IPS-20b (cell line): ENCODE results near the gene MAN2A1.

Source experiments
- H3K27ac ChIP-seq: one replicate; pipeline ENCODE4 v1.5.1; 2013; ENCODE audit warnings: low read length
- H3K27me3 ChIP-seq: 2 replicates; pipeline ENCODE4 v1.6.1; 2013; ENCODE audit warnings: mild to moderate bottlenecking, low read length, inconsistent platforms; ENCODE audit not compliant: insufficient read depth
- H3K36me3 ChIP-seq: 2 replicates; pipeline ENCODE4 v1.6.1; 2013; ENCODE audit warnings: low read depth, mild to moderate bottlenecking, inconsistent platforms, low read length, moderate library complexity; ENCODE audit not compliant: insufficient read depth
- H3K4me1 ChIP-seq: 2 replicates; pipeline ENCODE4 v1.6.1; 2013; ENCODE audit warnings: mild to moderate bottlenecking, control low read depth, inconsistent platforms, low read length, moderate library complexity; ENCODE audit not compliant: insufficient read depth
- H3K4me3 ChIP-seq: 2 replicates; pipeline ENCODE4 v1.5.1; 2013; ENCODE audit warnings: mild to moderate bottlenecking, low read length, inconsistent platforms
- H3K9ac ChIP-seq: 2 replicates; pipeline ENCODE4 v1.6.1; 2013; ENCODE audit warnings: low read depth, mild to moderate bottlenecking, inconsistent platforms, low read length, moderate library complexity
- H3K9me3 ChIP-seq: 2 replicates; pipeline ENCODE4 v1.6.1; 2013; ENCODE audit warnings: mild to moderate bottlenecking, low read depth, low read length, inconsistent platforms; ENCODE audit not compliant: insufficient read depth

Gene MAN2A1

DNA sequence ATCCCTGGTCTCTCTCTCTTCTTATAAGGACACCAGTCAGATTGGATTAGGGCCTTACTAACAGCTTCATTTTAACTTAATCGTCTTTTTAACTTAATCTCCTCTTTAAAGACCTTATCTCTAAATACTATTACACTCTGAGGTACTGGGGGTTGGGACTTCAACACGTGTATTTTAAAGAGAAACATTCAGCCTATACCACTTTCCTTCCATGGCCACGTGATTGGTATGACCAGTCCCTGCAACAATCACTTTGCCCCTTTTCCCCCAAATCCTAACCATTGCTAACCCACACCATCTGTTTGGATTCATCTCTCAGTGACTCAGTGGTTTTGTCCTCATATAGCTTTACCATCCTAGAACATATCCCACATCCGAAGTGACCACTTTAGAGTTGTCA lies 3.8 kb upstream of the MAN2A1 start:
- no peak overlapping the region for H3K4me3 ChIP-seq
- H3K9ac ChIP-seq, result no peak overlapping the region
- no peaks in the 10 kb centered on the region for H3K9me3 ChIP-seq
- no peaks in the 10 kb centered on the region for H3K4me1 ChIP-seq
- H3K27ac ChIP-seq, result no peak overlapping the region
- no peaks in the 10 kb centered on the region for H3K27me3 ChIP-seq
- no peaks in the 10 kb centered on the region for H3K36me3 ChIP-seq

DNA sequence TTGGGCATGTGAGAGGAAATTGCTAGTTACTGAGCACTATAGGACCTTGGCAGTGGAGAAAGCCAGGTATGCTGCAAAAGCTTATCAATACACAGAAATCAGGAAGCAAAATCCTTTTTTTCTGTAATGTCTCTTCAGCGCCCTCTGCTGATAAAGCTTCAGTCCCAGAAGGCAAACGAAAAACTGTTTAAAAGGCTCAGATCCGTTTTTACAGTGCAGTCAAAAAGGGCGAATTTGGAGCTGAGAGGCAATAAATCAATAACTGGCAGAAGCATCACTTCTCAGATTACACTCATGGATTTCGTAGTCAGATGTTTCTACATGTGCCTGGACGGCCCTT lies 1.1 kb upstream of the MAN2A1 start:
- Histone ChIP-seq H3K27me3 (no peaks in the 10 kb centered on the region), H3K36me3 (no peaks in the 10 kb centered on the region), H3K27ac (peak overlapping the region; percentile 85), H3K4me1 (peaks cover 15% of the 10 kb centered on the region; the same call in 1 of the 2 replicates), H3K9ac (peak overlapping the region; percentile 87; the same call in 1 of the 2 replicates), H3K4me3 (peak overlapping the region; percentile 94), H3K9me3 (no peaks in the 10 kb centered on the region)

DNA sequence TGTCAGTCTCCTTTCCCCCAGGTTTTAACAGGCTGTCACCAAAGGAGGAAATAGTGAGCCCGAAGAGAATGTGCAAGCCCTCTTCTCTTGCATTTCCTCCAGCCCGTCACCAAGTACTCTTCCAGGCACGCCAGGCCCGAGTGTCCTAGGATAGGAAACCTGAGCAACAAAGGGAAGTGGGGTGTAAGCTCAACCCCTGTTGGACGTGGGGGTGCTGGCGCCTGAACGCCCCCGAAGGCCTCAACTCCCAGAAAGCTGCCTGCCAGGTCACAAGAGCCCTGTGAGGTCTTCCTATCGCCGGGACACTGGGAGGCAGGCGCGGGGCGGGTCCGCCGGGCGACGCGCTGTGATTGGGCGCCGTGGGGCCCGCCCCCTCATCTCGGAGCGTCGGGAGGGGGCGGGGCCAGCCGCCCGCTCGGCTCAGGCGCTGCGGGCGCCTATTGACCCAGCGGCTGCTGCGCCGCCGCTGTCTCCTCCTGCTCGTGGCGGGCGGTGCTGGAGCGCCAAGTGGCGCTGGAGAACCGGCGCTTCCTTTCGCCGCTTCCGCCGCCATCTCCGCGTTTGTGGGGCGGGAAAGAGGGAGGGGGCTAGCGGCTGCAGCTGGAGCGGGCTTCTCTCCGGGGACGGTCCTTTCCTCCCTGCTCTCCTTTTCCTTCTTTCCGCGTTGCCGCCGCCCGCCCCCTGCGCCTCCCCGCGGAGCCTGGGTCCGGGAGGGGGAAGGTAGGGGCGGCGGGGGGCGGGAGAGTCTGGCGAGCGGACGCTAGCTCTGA lies 572 bp upstream of the MAN2A1 start:
- Histone ChIP-seq H3K27ac (peak overlapping the region; percentile 85), H3K27me3 (no peaks in the 10 kb centered on the region), H3K4me3 (peak overlapping the region; percentile 94), H3K36me3 (no peaks in the 10 kb centered on the region), H3K4me1 (peaks cover 19% of the 10 kb centered on the region; the same call in 1 of the 2 replicates), H3K9ac (peak overlapping the region; percentile 89; the same call in 1 of the 2 replicates), H3K9me3 (no peaks in the 10 kb centered on the region)

DNA sequence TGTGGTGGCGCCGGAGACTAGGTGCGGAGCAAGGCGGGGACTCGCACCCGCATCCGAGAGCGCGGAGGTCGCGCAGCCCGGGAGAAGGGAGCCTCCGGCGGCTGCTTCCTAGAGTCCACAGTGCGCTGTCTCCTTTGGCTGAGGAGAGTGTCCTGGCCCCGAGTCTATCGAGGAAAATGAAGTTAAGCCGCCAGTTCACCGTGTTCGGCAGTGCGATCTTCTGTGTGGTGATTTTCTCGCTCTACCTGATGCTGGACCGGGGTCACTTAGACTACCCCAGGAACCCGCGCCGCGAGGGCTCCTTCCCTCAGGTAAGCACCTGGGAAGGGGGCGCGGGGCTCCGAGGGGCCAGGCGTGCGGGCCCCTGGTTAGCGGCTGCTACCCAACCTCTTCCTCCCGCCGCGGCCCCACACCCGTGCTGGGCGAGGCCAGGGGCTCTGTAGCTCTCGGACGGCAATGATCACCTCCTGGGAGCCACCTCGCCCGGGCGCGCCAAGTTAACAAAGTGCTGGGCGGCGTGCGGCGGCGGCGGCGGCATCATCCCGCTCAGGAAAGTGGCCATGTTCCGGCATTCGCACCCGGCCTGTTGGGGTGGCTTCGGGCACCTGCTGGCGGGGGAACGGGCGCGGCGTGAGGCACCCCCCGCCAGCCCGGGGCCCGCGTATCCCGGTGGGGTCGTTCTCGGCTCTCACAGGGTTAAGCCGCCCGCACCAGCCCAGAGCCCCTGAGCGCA lies 681 bp downstream of the MAN2A1 start:
- Histone ChIP-seq H3K4me1 (peaks cover 31% of the 10 kb centered on the region), H3K4me3 (peak overlapping the region; percentile 94), H3K9me3 (no peaks in the 10 kb centered on the region), H3K9ac (peak overlapping the region; percentile 89), H3K36me3 (no peaks in the 10 kb centered on the region), H3K27ac (no peak overlapping the region), H3K27me3 (no peaks in the 10 kb centered on the region)

DNA sequence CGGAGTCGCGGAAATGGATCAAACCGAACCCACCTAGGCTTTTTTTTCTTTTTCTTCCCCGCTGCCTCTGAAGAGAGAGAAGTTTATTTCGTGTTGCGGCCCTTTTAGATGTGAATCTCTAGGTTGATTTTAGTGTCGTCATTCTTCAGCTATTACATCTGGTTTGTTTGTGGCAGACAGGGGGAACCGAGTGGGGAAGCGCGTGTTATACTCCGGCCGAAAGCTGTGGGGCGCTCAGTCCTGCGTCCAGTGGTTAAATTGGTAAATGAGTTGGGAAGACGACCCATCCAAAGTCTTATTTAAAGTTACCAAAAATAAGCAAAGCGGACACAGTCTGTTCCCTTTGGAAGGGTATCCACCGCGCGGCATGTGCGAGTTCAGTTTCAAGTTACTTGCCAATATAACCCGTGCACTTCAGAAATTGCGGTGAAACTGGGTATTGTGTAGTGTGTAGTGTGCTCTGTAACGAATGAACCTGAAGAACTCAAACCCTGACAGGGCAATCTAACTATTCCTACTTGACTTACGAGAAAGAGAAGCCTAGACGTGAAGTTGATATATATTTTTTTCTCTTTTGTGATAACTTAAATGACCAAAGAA lies 1.3 kb downstream of the MAN2A1 start:
- Histone ChIP-seq H3K9me3 (no peaks in the 10 kb centered on the region), H3K4me1 (peaks cover 36% of the 10 kb centered on the region), H3K4me3 (peak overlapping the region; percentile 94), H3K36me3 (no peaks in the 10 kb centered on the region), H3K27me3 (no peaks in the 10 kb centered on the region), H3K9ac (peak overlapping the region; percentile 89), H3K27ac (no peak overlapping the region)

DNA sequence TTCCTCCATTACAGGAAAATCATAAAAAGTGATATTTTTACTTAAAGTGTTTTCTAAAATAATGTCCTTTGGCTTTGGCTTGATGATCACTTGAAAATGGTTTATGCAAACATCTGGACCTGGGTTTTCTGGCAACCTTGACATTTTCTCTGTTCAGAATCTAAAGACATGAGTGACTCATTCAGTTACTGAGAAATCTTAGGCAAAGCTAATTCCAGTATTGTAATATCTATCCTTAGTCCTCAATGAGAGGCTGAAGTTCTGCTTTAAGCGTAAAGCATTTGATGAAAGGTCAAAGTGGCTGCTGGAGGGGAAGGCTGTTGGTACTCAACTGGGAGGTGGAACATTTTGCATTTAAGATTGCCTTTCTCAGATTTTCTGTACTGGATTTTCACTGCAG lies 2.3 kb downstream of the MAN2A1 start:
- Histone ChIP-seq H3K27me3 (no peaks in the 10 kb centered on the region), H3K9me3 (no peaks in the 10 kb centered on the region), H3K27ac (no peak overlapping the region), H3K4me1 (peaks cover 42% of the 10 kb centered on the region), H3K9ac (peak overlapping the region; percentile 89; the same call in 1 of the 2 replicates), H3K4me3 (peak overlapping the region; percentile 94), H3K36me3 (no peaks in the 10 kb centered on the region)

DNA sequence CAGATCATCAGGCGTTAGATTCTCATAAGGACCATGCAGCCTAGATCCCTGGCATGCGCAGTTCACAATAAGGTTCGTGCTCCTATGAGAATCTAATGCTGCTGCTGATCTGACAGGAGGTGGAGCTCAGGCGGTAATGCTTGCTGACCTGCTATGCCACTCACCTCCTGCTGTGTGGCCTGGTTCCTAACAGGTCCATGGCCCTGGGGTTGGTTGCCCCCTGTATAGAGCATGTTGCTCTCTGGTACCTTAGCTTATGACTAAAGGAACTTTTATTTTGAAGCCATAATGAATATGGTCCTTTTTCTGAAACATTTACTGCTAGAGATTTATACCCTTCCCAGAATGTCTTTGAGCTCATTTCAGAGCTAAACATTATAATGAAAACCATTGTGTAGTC lies 3.1 kb downstream of the MAN2A1 start:
- H3K27ac ChIP-seq, result no peak overlapping the region
- H3K27me3 ChIP-seq, result no peaks in the 10 kb centered on the region
- H3K4me3 ChIP-seq, result peak overlapping the region; percentile 18; the same call in 1 of the 2 replicates
- H3K36me3 ChIP-seq, result no peaks in the 10 kb centered on the region
- H3K4me1 ChIP-seq, result peaks cover 50% of the 10 kb centered on the region
- no peak overlapping the region for H3K9ac ChIP-seq
- no peaks in the 10 kb centered on the region for H3K9me3 ChIP-seq

DNA sequence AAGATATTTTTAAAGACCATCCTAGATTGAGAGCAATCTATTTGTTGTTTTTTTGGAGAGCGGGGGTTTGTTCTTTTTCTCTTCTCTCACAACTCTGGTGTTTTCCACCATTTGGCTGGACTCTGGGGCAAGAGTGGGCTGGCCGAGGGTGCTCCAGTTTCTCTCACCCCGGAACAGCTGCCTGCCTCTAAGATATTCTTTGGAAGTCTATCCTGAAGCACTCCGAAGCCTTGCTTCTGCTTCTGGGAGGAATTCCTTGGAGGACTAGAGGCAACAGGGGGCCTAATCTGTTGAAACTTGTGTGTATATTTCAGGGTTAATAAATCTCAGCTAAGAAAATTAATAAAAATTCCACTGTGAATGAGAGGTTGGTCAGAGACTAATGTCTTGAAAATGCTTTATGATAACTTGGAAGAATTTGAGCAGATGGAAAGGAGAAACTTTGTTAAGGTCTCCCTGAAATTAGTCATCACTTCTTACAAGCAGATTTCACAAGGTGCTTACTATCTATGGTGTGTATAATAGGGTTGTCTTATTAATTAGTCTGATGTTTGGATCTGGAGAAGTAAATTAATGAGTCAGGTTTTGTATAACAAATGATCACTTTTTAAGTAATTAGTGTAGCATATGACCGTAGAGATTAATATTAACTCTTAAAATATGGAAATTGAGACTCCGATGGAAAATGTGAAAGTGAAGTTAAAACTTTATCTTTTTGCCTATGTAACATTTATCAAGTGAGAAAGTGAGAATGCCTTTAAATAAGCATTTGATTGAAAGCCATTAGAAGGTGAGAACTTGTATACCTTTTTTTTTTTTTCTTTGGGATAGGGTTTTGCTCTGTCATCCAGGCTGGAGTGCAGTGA lies 4.0 kb downstream of the MAN2A1 start:
- Histone ChIP-seq H3K36me3 (peaks cover 1% of the 10 kb centered on the region; the same call in 1 of the 2 replicates), H3K9me3 (no peaks in the 10 kb centered on the region), H3K27ac (no peak overlapping the region), H3K9ac (no peak overlapping the region), H3K4me3 (peak overlapping the region; percentile 18; the same call in 1 of the 2 replicates), H3K4me1 (peaks cover 59% of the 10 kb centered on the region), H3K27me3 (no peaks in the 10 kb centered on the region)

DNA sequence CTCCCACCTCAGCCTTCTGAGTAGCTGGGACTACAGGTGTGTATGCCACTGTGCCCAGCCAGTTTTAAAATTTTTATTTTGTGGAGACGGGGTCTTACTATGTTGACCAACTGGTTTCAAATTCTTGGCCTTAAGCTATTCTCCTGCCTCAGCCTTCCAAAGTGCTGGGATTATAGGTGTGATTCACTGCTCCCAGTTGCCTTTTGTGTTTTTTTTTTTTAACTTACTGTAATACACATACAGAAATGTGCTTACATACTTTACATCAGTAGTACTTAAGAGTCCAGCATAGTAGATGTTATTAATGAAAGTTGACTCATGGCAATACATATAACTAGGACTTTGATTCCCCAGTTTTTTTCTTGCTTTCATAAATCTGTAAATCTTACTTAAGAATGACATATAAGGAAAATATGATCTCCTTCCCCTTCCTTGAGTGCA lies 4.7 kb downstream of the MAN2A1 start:
- no peaks in the 10 kb centered on the region for H3K9me3 ChIP-seq
- peaks cover 60% of the 10 kb centered on the region for H3K4me1 ChIP-seq
- no peaks in the 10 kb centered on the region for H3K27me3 ChIP-seq
- H3K9ac ChIP-seq, result no peak overlapping the region
- 0 out of 2 replicates have a peak overlapping the region, but pooled peaks have one; percentile 20 for H3K4me3 ChIP-seq
- H3K36me3 ChIP-seq, result peaks cover 7% of the 10 kb centered on the region; the same call in 1 of the 2 replicates
- no peak overlapping the region for H3K27ac ChIP-seq

DNA sequence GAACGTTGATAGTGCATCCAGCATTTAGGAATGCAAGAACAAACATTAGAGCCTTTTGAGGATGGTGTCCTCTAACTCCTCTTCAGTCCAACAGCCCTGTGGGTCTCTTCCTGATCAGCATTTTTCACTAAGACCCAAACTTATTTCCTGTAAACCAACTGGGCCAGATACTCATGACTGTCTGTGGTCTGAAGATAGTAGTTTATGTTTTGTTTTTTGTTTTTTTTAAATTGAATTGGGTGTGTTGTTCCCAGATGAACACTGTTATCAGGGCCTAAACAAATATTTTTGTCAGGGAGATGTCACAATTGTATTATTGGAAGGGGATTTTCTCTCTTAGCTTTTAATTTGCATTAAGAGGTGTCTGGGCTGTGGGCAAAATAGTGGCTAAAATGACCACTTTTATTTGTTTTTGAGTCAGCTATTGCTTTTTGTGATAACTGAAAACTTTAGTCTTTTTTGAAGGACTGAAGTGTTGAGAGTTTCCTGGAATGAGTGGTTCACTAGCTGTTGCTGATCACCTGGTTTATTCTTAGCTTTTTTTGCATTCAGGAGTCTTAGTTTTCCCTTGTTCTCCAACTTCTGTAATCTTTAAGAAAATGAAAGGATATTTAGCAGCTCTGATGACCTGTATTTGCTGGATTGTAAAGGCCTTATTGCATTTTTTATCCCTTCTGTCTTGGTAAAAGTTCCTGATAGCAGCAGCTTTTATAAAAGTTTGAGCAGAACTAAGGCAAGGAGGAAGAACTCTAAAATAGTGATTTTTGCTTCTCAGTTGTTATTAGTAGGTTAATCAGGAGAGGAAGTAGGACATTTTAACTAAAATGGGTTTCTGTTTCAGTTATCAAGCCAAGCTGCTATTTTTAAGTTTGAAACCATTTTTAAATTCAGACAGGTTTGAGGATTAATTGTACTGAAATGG lies 5.5 kb downstream of the MAN2A1 start:
- no peaks in the 10 kb centered on the region for H3K9me3 ChIP-seq
- no peak overlapping the region for H3K9ac ChIP-seq
- no peak overlapping the region for H3K27ac ChIP-seq
- H3K4me1 ChIP-seq, result peaks cover 60% of the 10 kb centered on the region
- H3K36me3 ChIP-seq, result peaks cover 14% of the 10 kb centered on the region; the same call in 1 of the 2 replicates
- 0 out of 2 replicates have a peak overlapping the region, but pooled peaks have one; percentile 20 for H3K4me3 ChIP-seq
- H3K27me3 ChIP-seq, result no peaks in the 10 kb centered on the region
